ENCODE results near the gene ARHGEF16.

The ARHGEF16 gene

DNA sequence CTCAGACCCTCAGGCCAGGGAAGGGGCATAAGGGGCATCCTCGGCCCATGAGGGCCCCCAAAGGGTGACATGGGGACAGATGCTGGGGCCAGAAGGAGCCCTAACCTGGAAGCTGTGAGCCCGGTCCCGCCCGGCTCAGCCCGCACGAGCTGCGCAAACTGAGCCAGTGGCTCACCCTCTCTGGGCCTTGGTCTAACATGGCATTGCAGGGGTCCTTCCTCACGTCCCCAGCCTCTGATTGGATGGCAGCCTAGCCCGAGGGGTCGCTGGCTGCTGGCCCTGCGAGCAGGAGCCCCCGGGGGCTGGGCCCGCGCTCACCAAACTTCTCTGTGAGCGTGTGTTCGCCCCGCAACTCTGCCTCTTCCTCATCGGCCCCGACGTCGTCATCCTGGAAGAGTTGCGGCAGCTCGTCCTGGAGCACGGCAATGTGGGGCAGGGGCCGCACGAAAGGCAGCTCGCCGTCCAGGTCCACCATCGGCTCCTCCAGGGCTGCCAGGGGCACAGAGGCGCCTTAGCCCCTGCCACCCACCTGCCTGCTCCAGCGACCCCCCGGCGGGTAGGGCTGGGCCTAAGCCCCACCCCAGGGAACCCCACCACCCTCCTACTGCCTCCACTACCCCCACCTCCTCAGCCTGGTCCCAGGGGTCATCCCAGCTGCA, 54.4 kb downstream of the ARHGEF16 start:
- TF ChIP-seq TAF1 (IDR thresholded peaks at IDR 0.05; ENCODE audit: low read depth) = no peak
- no peak for TF ChIP-seq YY1 (IDR thresholded peaks at IDR 0.05; ENCODE audit: low read depth)
- TF ChIP-seq NFIC (IDR thresholded peaks at IDR 0.05) = no peak
- no peak for TF ChIP-seq RAD21 (IDR thresholded peaks at IDR 0.05; ENCODE audit: low read depth)
- no peak for TF ChIP-seq CREB1 (IDR thresholded peaks at IDR 0.05; ENCODE audit: low read depth)
- TF ChIP-seq FOXM1 (IDR thresholded peaks at IDR 0.05; ENCODE audit: borderline replicate concordance, low read depth) = no peak
- TF ChIP-seq, protein P1, sequence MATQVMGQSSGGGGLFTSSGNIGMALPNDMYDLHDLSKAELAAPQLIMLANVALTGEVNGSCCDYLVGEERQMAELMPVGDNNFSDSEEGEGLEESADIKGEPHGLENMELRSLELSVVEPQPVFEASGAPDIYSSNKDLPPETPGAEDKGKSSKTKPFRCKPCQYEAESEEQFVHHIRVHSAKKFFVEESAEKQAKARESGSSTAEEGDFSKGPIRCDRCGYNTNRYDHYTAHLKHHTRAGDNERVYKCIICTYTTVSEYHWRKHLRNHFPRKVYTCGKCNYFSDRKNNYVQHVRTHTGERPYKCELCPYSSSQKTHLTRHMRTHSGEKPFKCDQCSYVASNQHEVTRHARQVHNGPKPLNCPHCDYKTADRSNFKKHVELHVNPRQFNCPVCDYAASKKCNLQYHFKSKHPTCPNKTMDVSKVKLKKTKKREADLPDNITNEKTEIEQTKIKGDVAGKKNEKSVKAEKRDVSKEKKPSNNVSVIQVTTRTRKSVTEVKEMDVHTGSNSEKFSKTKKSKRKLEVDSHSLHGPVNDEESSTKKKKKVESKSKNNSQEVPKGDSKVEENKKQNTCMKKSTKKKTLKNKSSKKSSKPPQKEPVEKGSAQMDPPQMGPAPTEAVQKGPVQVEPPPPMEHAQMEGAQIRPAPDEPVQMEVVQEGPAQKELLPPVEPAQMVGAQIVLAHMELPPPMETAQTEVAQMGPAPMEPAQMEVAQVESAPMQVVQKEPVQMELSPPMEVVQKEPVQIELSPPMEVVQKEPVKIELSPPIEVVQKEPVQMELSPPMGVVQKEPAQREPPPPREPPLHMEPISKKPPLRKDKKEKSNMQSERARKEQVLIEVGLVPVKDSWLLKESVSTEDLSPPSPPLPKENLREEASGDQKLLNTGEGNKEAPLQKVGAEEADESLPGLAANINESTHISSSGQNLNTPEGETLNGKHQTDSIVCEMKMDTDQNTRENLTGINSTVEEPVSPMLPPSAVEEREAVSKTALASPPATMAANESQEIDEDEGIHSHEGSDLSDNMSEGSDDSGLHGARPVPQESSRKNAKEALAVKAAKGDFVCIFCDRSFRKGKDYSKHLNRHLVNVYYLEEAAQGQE (IDR thresholded peaks at IDR 0.05; ENCODE audit: low read depth) = no peak
- TF ChIP-seq TEAD4 (IDR thresholded peaks at IDR 0.05) = no peak
- TF ChIP-seq ZBTB7A (IDR thresholded peaks at IDR 0.05; ENCODE audit: low read depth) = no peak
- TF ChIP-seq MAX (IDR thresholded peaks at IDR 0.05) = no peak
- no peak for TF ChIP-seq EGR1 (IDR thresholded peaks at IDR 0.05)
- no peak for TF ChIP-seq TCF12 (IDR thresholded peaks at IDR 0.05; ENCODE audit: low read depth)

- no peak for TF ChIP-seq USF1 (IDR thresholded peaks at IDR 0.05)
- TF ChIP-seq, protein P1 (IDR thresholded peaks at IDR 0.05; ENCODE audit: low read depth) = no peak
- TF ChIP-seq EP300 (IDR thresholded peaks at IDR 0.05; ENCODE audit: borderline replicate concordance) = no peak
- TF ChIP-seq YY1 (IDR thresholded peaks at IDR 0.05; ENCODE audit: low read depth) = no peak
- no peak for TF ChIP-seq ZBTB7A (IDR thresholded peaks at IDR 0.05; ENCODE audit: low read depth)
- no peak for TF ChIP-seq TCF12 (IDR thresholded peaks at IDR 0.05; ENCODE audit: low read depth)
- TF ChIP-seq CEBPB (IDR thresholded peaks at IDR 0.05) = no peak
These were observed 55.3 kb downstream of the ARHGEF16 start for GRCh38 chr1:3509721-3510120.

- TF ChIP-seq EGR1 (IDR thresholded peaks at IDR 0.05) (peak; percentile 100), FOXM1 (IDR thresholded peaks at IDR 0.05; ENCODE audit: borderline replicate concordance, low read depth) (peak; percentile 97), NFIC (IDR thresholded peaks at IDR 0.05) (peak; percentile 99), RAD21 (IDR thresholded peaks at IDR 0.05; ENCODE audit: low read depth) (peak; percentile 8; the same call in 1 of the 2 replicates), TAF1 (IDR thresholded peaks at IDR 0.05; ENCODE audit: low read depth) (no peak; the same call in 1 of the 2 replicates), MAX (IDR thresholded peaks at IDR 0.05) (peak; percentile 90), CREB1 (IDR thresholded peaks at IDR 0.05; ENCODE audit: low read depth) (no peak), YY1 (IDR thresholded peaks at IDR 0.05; ENCODE audit: low read depth) (peak; percentile 54), USF1 (IDR thresholded peaks at IDR 0.05) (peak; percentile 45), ZBTB7A (IDR thresholded peaks at IDR 0.05; ENCODE audit: low read depth) (peak; percentile 87; the same call in 1 of the 2 replicates), TCF12 (IDR thresholded peaks at IDR 0.05; ENCODE audit: low read depth) (peak; percentile 100), TEAD4 (IDR thresholded peaks at IDR 0.05) (peak; percentile 96), EP300 (IDR thresholded peaks at IDR 0.05; ENCODE audit: borderline replicate concordance) (peak; percentile 99), CEBPB (IDR thresholded peaks at IDR 0.05) (peak; percentile 51; the same call in 1 of the 2 replicates)
- TF ChIP-seq, protein P1 (IDR thresholded peaks at IDR 0.05; ENCODE audit: low read depth) = no peak
These were observed 55.9 kb downstream of the ARHGEF16 start for GRCh38 chr1:3510136-3510955.

GRCh38 chr1:3510956-3511250, 56.4 kb downstream of the ARHGEF16 start:
- TF ChIP-seq NFIC (IDR thresholded peaks at IDR 0.05) = no peak
- TF ChIP-seq CREB1 (IDR thresholded peaks at IDR 0.05; ENCODE audit: low read depth) = no peak
- TF ChIP-seq ZBTB7A (IDR thresholded peaks at IDR 0.05; ENCODE audit: low read depth) = no peak
- TF ChIP-seq CEBPB (IDR thresholded peaks at IDR 0.05) = no peak
- peak; percentile 56; the same call in 1 of the 2 replicates for TF ChIP-seq EGR1 (IDR thresholded peaks at IDR 0.05)

Measured in Ishikawa (cell line).